NCI-H345 treated with DMSO at 0.1 percent for 48 hours (cell line): ENCODE data around the gene EMID1.

ENCODE experiments used
- DNase-seq: peaks from one replicate; lab custom pipeline; 2025; ENCODE audit not compliant: unreplicated experiment; lab: John Stamatoyannopoulos, UW

Gene EMID1

DNA sequence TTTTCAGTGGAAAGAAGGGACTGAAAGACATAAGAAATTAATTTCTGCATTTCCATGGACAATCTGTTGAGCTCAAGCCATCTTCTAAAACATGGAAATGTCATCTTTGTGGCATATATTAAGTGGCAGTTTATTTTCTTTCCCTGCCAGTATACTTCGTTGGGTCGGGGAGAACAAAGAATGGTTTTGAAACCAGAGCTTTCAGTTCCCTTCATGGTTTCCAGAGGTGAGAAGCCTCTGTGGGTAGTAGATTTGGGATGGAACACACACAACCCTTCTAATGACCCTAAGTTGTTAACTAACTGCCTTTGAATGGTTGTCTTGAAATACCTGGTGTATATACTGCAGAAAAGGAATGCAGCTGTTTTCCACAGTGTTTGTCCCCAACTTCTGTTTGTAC lies 83.1 kb downstream of the EMID1 start:
- no peak for DNase-seq

GRCh38 chr22:29290061-29290460 lies 84.4 kb downstream of the EMID1 start:
- DNase-seq = no peak

GRCh38 chr22:29291215-29291614 lies 85.5 kb downstream of the EMID1 start:
- no peak for DNase-seq

DNA sequence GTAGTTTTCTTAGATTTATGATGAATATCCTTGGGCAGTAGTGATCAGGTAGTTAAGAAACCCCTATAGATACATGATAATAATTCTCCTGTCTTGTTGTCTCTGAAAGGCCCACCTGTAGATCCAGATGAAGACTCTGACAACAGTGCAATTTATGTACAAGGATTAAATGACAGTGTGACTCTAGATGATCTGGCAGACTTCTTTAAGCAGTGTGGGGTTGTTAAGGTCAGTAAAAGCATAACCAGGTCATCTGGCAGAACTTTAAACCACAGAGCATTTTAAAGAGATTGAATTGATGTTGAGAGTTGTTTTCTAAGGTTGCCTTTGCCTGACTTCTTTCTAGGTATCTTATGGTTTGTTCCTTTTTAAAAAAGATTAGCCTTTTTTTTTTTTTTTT lies 86.7 kb downstream of the EMID1 start:
- no peak for DNase-seq

GRCh38 chr22:29298641-29299040 lies 92.9 kb downstream of the EMID1 start:
- no peak for DNase-seq

- DNase-seq = no peak
These were observed 93.6 kb downstream of the EMID1 start for GRCh38 chr22:29299136-29299900.

GRCh38 chr22:29300467-29300806 lies 94.7 kb downstream of the EMID1 start:
- no peak for DNase-seq

DNA sequence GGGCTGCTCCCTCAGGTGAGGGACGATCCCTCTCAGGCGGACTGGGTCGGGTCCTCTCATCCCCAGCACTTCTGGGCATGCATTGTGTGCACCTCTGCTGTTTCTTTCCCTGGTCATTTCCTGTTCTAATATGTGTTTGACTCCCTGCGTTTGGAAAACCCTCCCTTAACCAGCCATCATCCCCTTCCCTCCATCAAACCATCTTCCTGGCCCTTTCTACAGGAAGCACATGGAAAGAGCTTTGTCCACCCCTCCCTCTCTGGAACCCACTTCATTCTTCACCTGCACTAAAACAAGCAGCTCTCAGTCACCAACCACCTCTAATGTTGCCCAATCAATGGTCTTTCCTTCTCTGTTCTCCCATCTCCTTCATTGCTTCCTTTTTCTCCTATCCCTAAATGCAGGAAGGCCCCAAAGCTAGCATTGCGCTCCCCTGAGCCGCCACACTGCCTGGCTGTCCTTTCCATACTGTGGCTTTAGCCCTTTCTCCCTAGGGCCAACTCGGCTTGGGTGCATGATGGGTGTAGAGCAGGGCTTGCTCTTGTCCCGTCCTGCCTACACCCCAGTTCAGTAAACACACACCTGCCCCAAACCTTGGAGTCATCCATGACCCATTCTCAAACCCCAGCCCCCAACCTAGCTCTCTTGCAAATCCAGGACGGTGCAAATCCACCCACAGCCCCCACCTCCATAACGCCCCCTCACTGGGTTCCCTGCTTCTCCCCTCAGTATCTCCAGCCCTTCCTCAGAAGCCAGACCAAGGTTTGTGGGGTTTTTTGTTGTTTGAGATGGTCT lies 95.3 kb downstream of the EMID1 start:
- DNase-seq = no peak

GRCh38 chr22:29301716-29302401 lies 96.2 kb downstream of the EMID1 start:
- DNase-seq = no peak

GRCh38 chr22:29302402-29302680 lies 96.6 kb downstream of the EMID1 start:
- DNase-seq = no peak

GRCh38 chr22:29302681-29303465 lies 97.2 kb downstream of the EMID1 start:
- no peak for DNase-seq

- no peak for DNase-seq
These were observed 100.1 kb downstream of the EMID1 start for GRCh38 chr22:29305836-29306174.

- DNase-seq = peak; percentile 15
These were observed 100.6 kb downstream of the EMID1 start, which contains the start of gene GAS2L1 for GRCh38 chr22:29306175-29306834. TSS of gene GAS2L1 (plus strand) at chr22:29306650. CDS start at chr22:29308106, 1,456 bp downstream.

DNA sequence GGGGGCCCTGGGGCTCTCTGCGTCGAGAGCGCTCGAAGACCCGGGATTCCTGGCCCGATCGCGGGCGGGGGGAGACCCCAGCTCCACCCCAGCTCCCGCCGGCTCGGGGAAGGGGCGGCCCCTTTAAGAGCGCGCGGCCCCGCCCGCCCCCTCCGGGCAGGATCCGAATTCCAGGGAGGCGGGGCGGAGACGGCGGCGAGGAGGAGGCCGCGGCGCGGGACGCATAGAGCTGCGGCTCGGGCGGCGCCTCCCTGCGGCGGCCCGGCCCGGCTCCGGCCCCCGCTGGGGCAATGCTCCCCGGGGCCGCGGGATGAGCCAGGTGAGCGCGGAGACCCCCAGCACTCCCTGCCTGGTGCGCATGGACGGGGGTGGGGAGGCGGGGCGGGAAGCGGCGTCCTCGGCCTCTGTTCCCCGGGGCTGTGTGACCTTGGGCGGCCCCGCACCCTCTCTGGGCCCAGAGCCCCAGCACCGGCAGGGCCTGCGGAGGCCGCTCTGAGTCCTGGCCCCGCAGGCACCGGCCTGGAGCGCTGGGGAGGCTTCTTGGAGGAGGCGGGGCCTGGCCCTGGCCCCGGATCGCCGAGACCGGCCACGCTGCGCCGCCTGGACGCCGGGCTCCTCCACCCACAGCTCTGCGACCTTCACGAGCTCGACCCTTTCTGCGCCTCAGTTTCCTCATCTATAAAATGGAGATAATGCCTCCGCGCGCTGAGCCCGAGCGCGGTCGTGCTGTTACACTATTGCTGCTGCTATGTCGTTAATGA lies 101.3 kb downstream of the EMID1 start:
- DNase-seq = peak; percentile 23

- DNase-seq = no peak
These were observed 102.0 kb downstream of the EMID1 start for GRCh38 chr22:29307596-29308147.

DNA sequence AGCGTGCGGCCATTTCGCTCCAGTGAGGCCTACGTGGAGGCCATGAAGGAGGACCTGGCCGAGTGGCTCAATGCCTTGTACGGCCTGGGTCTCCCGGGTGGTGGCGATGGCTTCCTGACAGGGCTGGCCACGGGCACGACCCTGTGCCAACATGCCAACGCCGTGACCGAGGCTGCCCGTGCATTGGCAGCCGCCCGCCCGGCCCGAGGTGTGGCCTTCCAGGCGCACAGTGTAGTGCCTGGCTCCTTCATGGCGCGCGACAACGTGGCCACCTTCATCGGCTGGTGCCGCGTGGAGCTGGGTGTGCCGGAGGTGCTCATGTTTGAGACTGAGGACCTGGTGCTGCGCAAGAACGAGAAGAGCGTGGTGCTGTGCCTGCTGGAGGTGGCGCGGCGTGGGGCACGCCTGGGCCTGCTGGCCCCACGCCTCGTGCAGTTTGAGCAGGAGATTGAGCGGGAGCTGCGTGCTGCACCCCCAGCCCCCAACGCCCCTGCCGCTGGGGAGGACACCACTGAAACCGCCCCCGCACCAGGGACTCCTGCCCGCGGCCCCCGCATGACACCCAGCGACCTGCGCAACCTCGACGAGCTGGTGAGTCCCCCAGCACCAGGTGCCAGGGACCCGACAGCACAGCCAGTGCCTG lies 102.6 kb downstream of the EMID1 start:
- no peak for DNase-seq

DNA sequence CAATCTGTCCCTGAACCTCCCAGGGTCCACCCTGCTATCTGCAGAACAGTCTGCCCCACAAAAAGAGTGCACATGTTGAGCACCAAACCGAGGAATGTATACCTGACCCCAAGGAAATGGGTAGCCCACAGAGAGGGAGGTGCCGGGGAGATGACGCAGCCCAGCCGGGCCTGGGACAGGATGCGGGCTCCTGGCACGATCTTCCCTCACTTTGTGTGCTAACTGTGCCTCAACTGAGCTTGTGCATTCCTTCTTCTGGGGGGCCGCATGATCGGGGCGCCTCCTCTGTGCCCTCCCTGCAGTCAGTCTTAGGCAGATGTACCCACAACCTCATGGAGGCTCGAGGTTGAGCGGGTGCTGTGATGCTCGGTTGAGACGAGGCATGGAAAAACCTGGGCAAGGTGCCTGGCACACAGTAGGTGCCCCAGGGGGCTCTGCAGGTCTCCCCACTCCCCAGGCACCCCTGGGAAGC lies 103.1 kb downstream of the EMID1 start:
- no peak for DNase-seq
